Measurements from ENCODE around the gene CIC. TPM values are rescaled to one million over a fixed set of nuclear protein-coding genes. Genes with fewer than 3 reads are reported as not detected.

Gene CIC
- polyA plus RNA-seq, 4 donors, result 47.2 to 75.1 (median 49.5) TPM

- DNase-seq (ENCODE audit: low read depth in 4 of 4, low spot score in 3 of 4), result no peak
Observed at GRCh38 chr19:42303101-42303464, 34.0 kb downstream of the CIC start.

GRCh38 chr19:42303876-42304275 is 34.8 kb downstream of the CIC start:
- no peak for DNase-seq (ENCODE audit: low read depth in 4 of 4, low spot score in 3 of 4)

- no peak for DNase-seq (ENCODE audit: low read depth in 4 of 4, low spot score in 3 of 4)
Observed at GRCh38 chr19:42306646-42307045, 37.6 kb downstream of the CIC start.

- DNase-seq (ENCODE audit: low read depth in 4 of 4, low spot score in 3 of 4), result no peak
Observed at GRCh38 chr19:42309686-42310085, 40.6 kb downstream of the CIC start.

- no peak for DNase-seq (ENCODE audit: low read depth in 4 of 4, low spot score in 3 of 4)
Observed at GRCh38 chr19:42311657-42312056, 42.6 kb downstream of the CIC start.

GRCh38 chr19:42312370-42312769 is 43.3 kb downstream of the CIC start:
- DNase-seq (ENCODE audit: low read depth in 4 of 4, low spot score in 3 of 4), result no peak

- DNase-seq (ENCODE audit: low read depth in 4 of 4, low spot score in 3 of 4), result no peak
Observed at GRCh38 chr19:42313096-42313839, 44.2 kb downstream of the CIC start, which contains the start of gene TMEM145. Gene TMEM145, plus strand, starts transcription at chr19:42313309. Its CDS starts 68 bp downstream, at chr19:42313377.

GRCh38 chr19:42313840-42314755 is 45.0 kb downstream of the CIC start:
- DNase-seq (ENCODE audit: low read depth in 4 of 4, low spot score in 3 of 4), result no peak

- no peak for DNase-seq (ENCODE audit: low read depth in 4 of 4, low spot score in 3 of 4)
Observed at GRCh38 chr19:42315024-42315423, 46.0 kb downstream of the CIC start.

- no peak for DNase-seq (ENCODE audit: low read depth in 4 of 4, low spot score in 3 of 4)
Observed at GRCh38 chr19:42316223-42317211, 47.5 kb downstream of the CIC start.

- no peak for DNase-seq (ENCODE audit: low read depth in 4 of 4, low spot score in 3 of 4)
Observed at GRCh38 chr19:42317535-42317934, 48.5 kb downstream of the CIC start.

- no peak for DNase-seq (ENCODE audit: low read depth in 4 of 4, low spot score in 3 of 4)
Observed at GRCh38 chr19:42322305-42322704, 53.3 kb downstream of the CIC start.

GRCh38 chr19:42323473-42323851 is 54.4 kb downstream of the CIC start:
- no peak for DNase-seq (ENCODE audit: low read depth in 4 of 4, low spot score in 3 of 4)

- DNase-seq (ENCODE audit: low read depth in 4 of 4, low spot score in 3 of 4), result no peak
Observed at GRCh38 chr19:42323852-42324654, 55.0 kb downstream of the CIC start.

GRCh38 chr19:42324655-42325307 is 55.7 kb downstream of the CIC start:
- DNase-seq (ENCODE audit: low read depth in 4 of 4, low spot score in 3 of 4), result no peak

- peak; percentile 95 to 99 (median 97) for DNase-seq (ENCODE audit: low read depth in 4 of 4, low spot score in 3 of 4)
Observed at GRCh38 chr19:42325308-42325895, 56.4 kb downstream of the CIC start, which contains the start of gene MEGF8. Gene MEGF8, plus strand, starts transcription at chr19:42325635. Its CDS starts 609 bp downstream, at chr19:42326244.

- no peak for DNase-seq (ENCODE audit: low read depth in 4 of 4, low spot score in 3 of 4)
Observed at GRCh38 chr19:42325896-42326771, 57.1 kb downstream of the CIC start.

- DNase-seq (ENCODE audit: low read depth in 4 of 4, low spot score in 3 of 4), result no peak
Observed at GRCh38 chr19:42326969-42327368, 57.9 kb downstream of the CIC start.
